OCI-LY3 (cell line): ENCODE results near the gene PNMA6F.

Experiments used
- H2AFZ ChIP-seq: fragments of 200-600, 300-600 bp; shearing (Covaris generic); 2 replicates; pipeline ENCODE4 v1.6.0; 2014; ENCODE audit warnings: antibody characterized with exemption, low read depth, low read length
- H3K27ac ChIP-seq: fragments of 200-600, 300-600 bp; sonication (generic); 2 replicates; pipeline ENCODE4 v1.5.1; 2014; ENCODE audit warnings: mild to moderate bottlenecking, low read length, moderate library complexity, mixed read lengths
- H3K27me3 ChIP-seq: fragments of 200-600, 300-600 bp; sonication (generic); 2 replicates; pipeline ENCODE4 v1.6.1; 2014; ENCODE audit warnings: low read depth, low read length, mixed read lengths
- H3K36me3 ChIP-seq: fragments of 200-600, 300-600 bp; sonication (generic); replicated peaks from 2 replicates; pipeline ENCODE3; 2014; ENCODE audit warnings: low read depth, low read length, mixed read lengths
- H3K4me1 ChIP-seq: fragments of 300-600, 200-600 bp; sonication (generic); 2 replicates; pipeline ENCODE4 v1.6.1; 2014; ENCODE audit warnings: low read length, mixed read lengths
- H3K4me2 ChIP-seq: fragments of 200-600, 300-600 bp; sonication (generic); 2 replicates; pipeline ENCODE4 v1.6.1; 2014; ENCODE audit warnings: low read length, mixed read lengths
- H3K4me3 ChIP-seq: fragments of 300-600, 200-600 bp; sonication (generic); 2 replicates; pipeline ENCODE4 v1.5.1; 2014; ENCODE audit warnings: antibody characterized with exemption, mild to moderate bottlenecking, low read length, moderate library complexity
- H3K79me2 ChIP-seq: fragments of 300-600, 200-600 bp; shearing (Covaris generic); 2 replicates; pipeline ENCODE4 v1.6.1; 2014; ENCODE audit warnings: mild to moderate bottlenecking, low read length, mixed read lengths
- H3K9ac ChIP-seq: fragments of 300-600, 200-600 bp; shearing (Covaris generic); 2 replicates; pipeline ENCODE4 v1.6.0; 2014; ENCODE audit warnings: mild to moderate bottlenecking, low read length, moderate library complexity
- H3K9me3 ChIP-seq: fragments of 200-600, 300-600 bp; shearing (Covaris generic); 2 replicates; pipeline ENCODE4 v1.6.1; 2014; ENCODE audit warnings: low read length, mixed read lengths; ENCODE audit not compliant: insufficient read depth
- H4K20me1 ChIP-seq: fragments of 200-600, 300-600 bp; sonication (generic); 2 replicates; pipeline ENCODE4 v1.6.1; 2016; ENCODE audit warnings: low read length, mixed read lengths; ENCODE audit not compliant: insufficient read depth
- EZH2phosphoT487 ChIP-seq: fragments of 200-600 bp; shearing (Covaris generic); IDR thresholded peaks from 2 replicates; pipeline ENCODE4 v1.6.1; 2018; ENCODE audit warnings: antibody characterized with exemption, mixed run types, low read depth
- TF ChIP-seq, protein P1 (sequence below): fragments of 200-600, 300-600 bp; sonication (generic); IDR thresholded peaks from 2 replicates; pipeline ENCODE4 v1.5.1; 2014; ENCODE audit warnings: antibody characterized with exemption, low read length, low read depth

Gene PNMA6F

DNA sequence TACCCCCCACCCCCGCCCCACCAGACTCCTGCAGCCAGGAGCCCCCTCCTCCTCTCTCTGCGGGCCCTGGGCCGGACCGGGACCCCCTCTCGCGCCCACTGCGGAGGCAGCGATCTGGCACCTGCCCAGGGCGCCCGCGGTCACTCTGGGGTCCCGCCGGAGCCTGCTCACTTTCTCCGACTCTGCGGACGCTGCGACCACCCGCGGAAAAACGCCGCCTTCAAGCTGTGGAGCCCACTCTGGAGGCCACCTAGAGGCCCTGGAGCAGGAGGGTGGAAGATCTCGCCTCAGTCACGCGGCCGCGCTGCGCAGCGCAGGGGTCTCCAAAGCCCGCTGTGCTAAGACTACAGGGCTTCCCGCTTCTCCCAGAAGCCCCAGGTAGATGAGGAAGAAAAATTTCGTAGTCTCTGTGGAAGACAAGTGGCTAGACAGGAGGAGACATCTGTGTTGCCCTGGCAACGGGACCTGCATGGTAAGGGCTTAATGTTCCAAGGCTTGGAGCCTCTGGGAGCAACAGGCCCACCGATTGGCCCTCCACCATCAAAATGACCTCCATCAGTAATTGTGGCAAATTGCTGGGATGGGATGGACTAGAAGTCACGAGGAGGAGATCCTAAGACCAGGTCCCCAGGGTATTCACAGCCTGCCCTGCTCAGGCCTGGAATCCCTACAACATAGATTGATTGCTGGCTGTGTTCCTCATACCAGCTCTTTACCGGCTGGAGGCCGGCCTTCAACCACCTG lies at the start of gene PNMA6F:
Gene PNMA6F (minus strand): TSS at position 387 of the 744 bp plus-strand sequence. CDS start 1,093 bp downstream, outside the sequence.
- TF ChIP-seq, protein P1, sequence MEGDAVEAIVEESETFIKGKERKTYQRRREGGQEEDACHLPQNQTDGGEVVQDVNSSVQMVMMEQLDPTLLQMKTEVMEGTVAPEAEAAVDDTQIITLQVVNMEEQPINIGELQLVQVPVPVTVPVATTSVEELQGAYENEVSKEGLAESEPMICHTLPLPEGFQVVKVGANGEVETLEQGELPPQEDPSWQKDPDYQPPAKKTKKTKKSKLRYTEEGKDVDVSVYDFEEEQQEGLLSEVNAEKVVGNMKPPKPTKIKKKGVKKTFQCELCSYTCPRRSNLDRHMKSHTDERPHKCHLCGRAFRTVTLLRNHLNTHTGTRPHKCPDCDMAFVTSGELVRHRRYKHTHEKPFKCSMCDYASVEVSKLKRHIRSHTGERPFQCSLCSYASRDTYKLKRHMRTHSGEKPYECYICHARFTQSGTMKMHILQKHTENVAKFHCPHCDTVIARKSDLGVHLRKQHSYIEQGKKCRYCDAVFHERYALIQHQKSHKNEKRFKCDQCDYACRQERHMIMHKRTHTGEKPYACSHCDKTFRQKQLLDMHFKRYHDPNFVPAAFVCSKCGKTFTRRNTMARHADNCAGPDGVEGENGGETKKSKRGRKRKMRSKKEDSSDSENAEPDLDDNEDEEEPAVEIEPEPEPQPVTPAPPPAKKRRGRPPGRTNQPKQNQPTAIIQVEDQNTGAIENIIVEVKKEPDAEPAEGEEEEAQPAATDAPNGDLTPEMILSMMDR: no peak
- TF ChIP-seq EZH2phosphoT487: no peak
- H3K4me2 ChIP-seq: no peak within 1 kb of the TSS

DNA sequence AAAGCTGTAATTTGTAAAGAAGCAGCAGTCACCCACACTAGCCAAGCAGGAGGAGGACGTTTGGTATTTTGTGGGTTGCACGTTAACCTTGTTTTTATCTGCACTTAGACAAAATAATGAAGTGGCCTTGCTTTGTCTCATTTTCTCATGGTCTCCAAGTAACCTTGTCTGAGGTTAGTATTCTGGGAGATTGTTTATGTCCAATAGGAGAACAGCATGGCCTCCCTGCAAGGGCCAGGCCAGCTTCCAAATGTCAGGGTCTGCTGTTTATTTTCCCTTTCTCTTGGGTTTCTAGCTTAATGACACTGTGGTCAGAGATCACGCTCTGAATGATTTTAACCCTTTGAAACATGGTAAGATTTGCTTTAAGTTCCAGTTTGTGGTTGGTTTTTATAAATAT lies 49.7 kb upstream of the PNMA6F start:
- H3K4me1 ChIP-seq: peaks cover 5% of the 10 kb centered on the region
- no peak overlapping the region for H2AFZ ChIP-seq
- H3K36me3 ChIP-seq: no peaks in the 10 kb centered on the region
- H3K4me2 ChIP-seq: no peak overlapping the region
- H4K20me1 ChIP-seq: no peaks in the 10 kb centered on the region
- no peak overlapping the region for H3K9ac ChIP-seq
- H3K27ac ChIP-seq: no peak overlapping the region
- TF ChIP-seq, protein P1: no peak
- no peak for TF ChIP-seq EZH2phosphoT487
- no peaks in the 10 kb centered on the region for H3K27me3 ChIP-seq
- no peaks in the 10 kb centered on the region for H3K79me2 ChIP-seq
- no peak overlapping the region for H3K4me3 ChIP-seq
- no peaks in the 10 kb centered on the region for H3K9me3 ChIP-seq

More for the DNA sequence above, at the start of gene PNMA6F:
- Histone ChIP-seq H3K4me1 (no peaks in the 10 kb centered on the region), H4K20me1 (no peaks in the 10 kb centered on the region), H3K9ac (no peak within 1 kb of the TSS), H2AFZ (no peak within 1 kb of the TSS), H3K27me3 (no peaks in the 10 kb centered on the region), H3K36me3 (no peaks in the 10 kb centered on the region), H3K27ac (no peak within 1 kb of the TSS), H3K79me2 (no peaks in the 10 kb centered on the region), H3K9me3 (no peaks in the 10 kb centered on the region), H3K4me3 (no peak within 1 kb of the TSS)

DNA sequence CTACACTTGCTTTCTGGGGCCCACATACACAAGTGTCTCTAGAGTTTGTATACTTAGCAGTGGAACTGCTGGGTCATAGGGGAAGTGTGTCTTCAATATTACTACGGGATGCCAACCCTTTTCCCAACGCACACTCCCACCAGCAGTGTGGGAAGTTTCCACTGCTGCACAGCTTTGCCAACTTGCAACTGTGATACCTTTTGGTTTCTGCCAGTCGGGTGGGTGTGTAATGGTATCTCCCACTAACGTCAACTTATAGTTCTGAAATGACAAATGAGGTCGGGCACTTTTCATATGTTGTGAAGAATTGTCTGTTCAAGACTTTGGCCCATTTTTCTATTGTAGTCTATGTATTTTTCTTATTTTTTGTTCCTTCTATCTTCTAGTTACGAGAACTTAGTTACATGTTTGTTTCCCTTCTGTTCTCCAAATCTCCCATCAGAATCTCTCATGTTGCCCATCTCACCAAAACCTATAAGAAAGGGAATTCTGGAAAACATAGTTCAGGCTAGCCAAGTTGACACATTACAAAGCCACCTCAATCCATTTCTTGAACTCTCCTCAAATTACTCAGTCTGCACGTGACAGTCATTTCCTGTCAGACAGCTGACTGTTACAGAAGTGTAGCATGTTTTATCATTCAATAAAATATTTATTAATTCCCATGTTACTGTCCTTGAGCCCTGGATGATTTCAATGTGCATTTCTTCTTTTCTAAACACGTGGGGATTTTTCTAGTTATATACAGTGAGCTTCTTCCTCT lies 48.9 kb upstream of the PNMA6F start:
- H2AFZ ChIP-seq: no peak overlapping the region
- no peak for TF ChIP-seq EZH2phosphoT487
- TF ChIP-seq, protein P1: no peak
- H3K9ac ChIP-seq: no peak overlapping the region
- H3K36me3 ChIP-seq: no peaks in the 10 kb centered on the region
- H4K20me1 ChIP-seq: no peaks in the 10 kb centered on the region
- H3K4me2 ChIP-seq: no peak overlapping the region
- no peak overlapping the region for H3K4me3 ChIP-seq
- no peaks in the 10 kb centered on the region for H3K79me2 ChIP-seq
- no peak overlapping the region for H3K27ac ChIP-seq
- peaks cover 8% of the 10 kb centered on the region for H3K4me1 ChIP-seq
- no peaks in the 10 kb centered on the region for H3K27me3 ChIP-seq
- H3K9me3 ChIP-seq: no peaks in the 10 kb centered on the region

DNA sequence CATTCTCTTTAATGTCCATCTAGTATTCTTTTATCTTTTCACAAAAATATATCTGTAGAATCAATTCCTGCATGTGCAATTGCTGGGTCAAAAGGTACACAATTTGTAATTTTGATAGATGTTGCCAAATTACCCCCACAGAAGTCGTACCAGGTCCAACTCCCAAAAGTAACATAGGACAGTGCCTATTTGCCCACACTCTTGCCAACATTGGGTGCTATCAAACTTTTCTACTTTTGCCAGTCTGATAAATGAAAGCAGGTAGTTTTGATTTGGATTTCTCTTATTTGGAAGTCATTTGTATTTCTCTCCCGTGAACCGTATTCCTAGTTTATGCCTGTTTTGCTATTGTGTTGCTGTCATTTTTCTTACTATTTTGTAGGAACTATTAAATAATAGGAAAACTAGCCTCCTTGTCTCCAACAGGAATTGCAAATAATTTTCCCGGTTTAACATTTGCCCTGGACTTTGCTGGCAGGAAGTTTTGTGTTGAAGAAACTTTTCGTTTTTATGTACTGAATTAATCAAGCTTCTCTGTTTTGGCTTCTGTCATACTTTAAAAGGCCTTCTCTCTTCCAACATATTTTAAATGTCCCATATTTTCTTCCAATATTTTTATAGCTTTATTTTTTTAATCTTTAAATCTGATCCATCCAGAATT lies 45.4 kb upstream of the PNMA6F start:
- Histone ChIP-seq H3K4me1 (peaks cover 8% of the 10 kb centered on the region), H3K4me3 (no peak overlapping the region), H3K27ac (no peak overlapping the region), H3K4me2 (no peak overlapping the region), H2AFZ (no peak overlapping the region), H4K20me1 (no peaks in the 10 kb centered on the region), H3K36me3 (no peaks in the 10 kb centered on the region), H3K9ac (no peak overlapping the region), H3K27me3 (no peaks in the 10 kb centered on the region), H3K79me2 (no peaks in the 10 kb centered on the region), H3K9me3 (no peaks in the 10 kb centered on the region)
- TF ChIP-seq EZH2phosphoT487: no peak
- TF ChIP-seq, protein P1: no peak
